OCI-LY3 (cell line): ENCODE measurements around the gene SND1.

Source experiments
- H2AFZ ChIP-seq: fragments of 200-600, 300-600 bp; shearing (Covaris generic); 2 replicates; pipeline ENCODE4 v1.6.0; 2014; ENCODE audit warnings: antibody characterized with exemption, low read depth, low read length
- H3K27ac ChIP-seq: fragments of 200-600, 300-600 bp; sonication (generic); 2 replicates; pipeline ENCODE4 v1.5.1; 2014; ENCODE audit warnings: mild to moderate bottlenecking, low read length, moderate library complexity, mixed read lengths
- H3K27me3 ChIP-seq: fragments of 200-600, 300-600 bp; sonication (generic); 2 replicates; pipeline ENCODE4 v1.6.1; 2014; ENCODE audit warnings: low read depth, low read length, mixed read lengths
- H3K36me3 ChIP-seq: fragments of 200-600, 300-600 bp; sonication (generic); replicated peaks from 2 replicates; pipeline ENCODE3; 2014; ENCODE audit warnings: low read depth, low read length, mixed read lengths
- H3K4me1 ChIP-seq: fragments of 300-600, 200-600 bp; sonication (generic); 2 replicates; pipeline ENCODE4 v1.6.1; 2014; ENCODE audit warnings: low read length, mixed read lengths
- H3K4me2 ChIP-seq: fragments of 200-600, 300-600 bp; sonication (generic); 2 replicates; pipeline ENCODE4 v1.6.1; 2014; ENCODE audit warnings: low read length, mixed read lengths
- H3K4me3 ChIP-seq: fragments of 300-600, 200-600 bp; sonication (generic); 2 replicates; pipeline ENCODE4 v1.5.1; 2014; ENCODE audit warnings: antibody characterized with exemption, mild to moderate bottlenecking, low read length, moderate library complexity
- H3K79me2 ChIP-seq: fragments of 300-600, 200-600 bp; shearing (Covaris generic); 2 replicates; pipeline ENCODE4 v1.6.1; 2014; ENCODE audit warnings: mild to moderate bottlenecking, low read length, mixed read lengths
- H3K9ac ChIP-seq: fragments of 300-600, 200-600 bp; shearing (Covaris generic); 2 replicates; pipeline ENCODE4 v1.6.0; 2014; ENCODE audit warnings: mild to moderate bottlenecking, low read length, moderate library complexity
- H3K9me3 ChIP-seq: fragments of 200-600, 300-600 bp; shearing (Covaris generic); 2 replicates; pipeline ENCODE4 v1.6.1; 2014; ENCODE audit warnings: low read length, mixed read lengths; ENCODE audit not compliant: insufficient read depth
- H4K20me1 ChIP-seq: fragments of 200-600, 300-600 bp; sonication (generic); 2 replicates; pipeline ENCODE4 v1.6.1; 2016; ENCODE audit warnings: low read length, mixed read lengths; ENCODE audit not compliant: insufficient read depth
- CTCF ChIP-seq: fragments of 200-600, 300-600 bp; sonication (generic); IDR thresholded peaks from 2 replicates; pipeline ENCODE4 v1.5.1; 2014; ENCODE audit warnings: antibody characterized with exemption, low read length, low read depth
- EZH2phosphoT487 ChIP-seq: fragments of 200-600 bp; shearing (Covaris generic); IDR thresholded peaks from 2 replicates; pipeline ENCODE4 v1.6.1; 2018; ENCODE audit warnings: antibody characterized with exemption, mixed run types, low read depth

Gene SND1

GRCh38 chr7:128100225-128100948 is 448.4 kb downstream of the SND1 start:
- no peak overlapping the region for H3K4me3 ChIP-seq
- TF ChIP-seq EZH2phosphoT487 (no peak), CTCF (no peak)
- peaks cover 16% of the 10 kb centered on the region for H3K36me3 ChIP-seq
- H3K27me3 ChIP-seq: peaks cover 4% of the 10 kb centered on the region
- H3K9me3 ChIP-seq: no peaks in the 10 kb centered on the region
- H3K4me2 ChIP-seq: no peak overlapping the region
- H2AFZ ChIP-seq: no peak overlapping the region
- no peak overlapping the region for H3K27ac ChIP-seq
- peaks cover 3% of the 10 kb centered on the region for H4K20me1 ChIP-seq
- no peaks in the 10 kb centered on the region for H3K79me2 ChIP-seq
- H3K4me1 ChIP-seq: peaks cover 10% of the 10 kb centered on the region; the same call in 1 of the 2 replicates
- H3K9ac ChIP-seq: no peak overlapping the region

- Histone ChIP-seq H3K4me3 (no peak overlapping the region), H3K4me1 (peaks cover 10% of the 10 kb centered on the region; the same call in 1 of the 2 replicates), H2AFZ (no peak overlapping the region), H4K20me1 (peaks cover 3% of the 10 kb centered on the region), H3K79me2 (no peaks in the 10 kb centered on the region), H3K36me3 (peaks cover 10% of the 10 kb centered on the region), H3K9me3 (no peaks in the 10 kb centered on the region), H3K4me2 (no peak overlapping the region), H3K9ac (no peak overlapping the region), H3K27me3 (peaks cover 11% of the 10 kb centered on the region), H3K27ac (no peak overlapping the region)
- TF ChIP-seq CTCF: no peak
- TF ChIP-seq EZH2phosphoT487: no peak
Observed at GRCh38 chr7:128100949-128101713, 449.1 kb downstream of the SND1 start.

GRCh38 chr7:128102490-128103291 is 450.7 kb downstream of the SND1 start:
- Histone ChIP-seq H3K4me2 (no peak overlapping the region), H3K79me2 (no peaks in the 10 kb centered on the region), H3K9me3 (no peaks in the 10 kb centered on the region), H3K27me3 (peaks cover 11% of the 10 kb centered on the region), H3K4me3 (no peak overlapping the region), H3K36me3 (peaks cover 3% of the 10 kb centered on the region), H2AFZ (no peak overlapping the region), H4K20me1 (no peaks in the 10 kb centered on the region), H3K4me1 (peaks cover 10% of the 10 kb centered on the region; the same call in 1 of the 2 replicates), H3K9ac (no peak overlapping the region), H3K27ac (no peak overlapping the region)
- TF ChIP-seq CTCF: no peak
- no peak for TF ChIP-seq EZH2phosphoT487
